Measurements from ENCODE around the gene SLC39A3.

SLC39A3 gene

DNA sequence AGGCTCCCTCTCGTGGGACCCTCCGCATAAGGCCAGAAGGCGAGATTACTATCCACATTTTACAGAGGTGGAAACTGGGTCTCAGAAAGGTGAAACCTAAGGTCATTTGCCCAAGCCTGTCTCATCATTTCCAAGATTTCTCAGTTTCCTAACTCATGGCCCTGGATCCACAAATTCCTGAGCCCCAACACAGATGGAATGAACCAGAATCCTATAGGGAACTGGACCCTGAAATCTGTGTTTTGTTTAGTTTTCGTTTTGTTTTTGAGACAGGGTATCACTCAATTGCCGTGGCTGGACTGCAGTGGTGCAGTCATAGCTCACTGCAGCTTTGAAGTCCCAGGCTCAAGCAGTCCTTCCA, 36.8 kb downstream of the SLC39A3 start:
- no peak for DNase-seq (ENCODE audit: low spot score)

DNA sequence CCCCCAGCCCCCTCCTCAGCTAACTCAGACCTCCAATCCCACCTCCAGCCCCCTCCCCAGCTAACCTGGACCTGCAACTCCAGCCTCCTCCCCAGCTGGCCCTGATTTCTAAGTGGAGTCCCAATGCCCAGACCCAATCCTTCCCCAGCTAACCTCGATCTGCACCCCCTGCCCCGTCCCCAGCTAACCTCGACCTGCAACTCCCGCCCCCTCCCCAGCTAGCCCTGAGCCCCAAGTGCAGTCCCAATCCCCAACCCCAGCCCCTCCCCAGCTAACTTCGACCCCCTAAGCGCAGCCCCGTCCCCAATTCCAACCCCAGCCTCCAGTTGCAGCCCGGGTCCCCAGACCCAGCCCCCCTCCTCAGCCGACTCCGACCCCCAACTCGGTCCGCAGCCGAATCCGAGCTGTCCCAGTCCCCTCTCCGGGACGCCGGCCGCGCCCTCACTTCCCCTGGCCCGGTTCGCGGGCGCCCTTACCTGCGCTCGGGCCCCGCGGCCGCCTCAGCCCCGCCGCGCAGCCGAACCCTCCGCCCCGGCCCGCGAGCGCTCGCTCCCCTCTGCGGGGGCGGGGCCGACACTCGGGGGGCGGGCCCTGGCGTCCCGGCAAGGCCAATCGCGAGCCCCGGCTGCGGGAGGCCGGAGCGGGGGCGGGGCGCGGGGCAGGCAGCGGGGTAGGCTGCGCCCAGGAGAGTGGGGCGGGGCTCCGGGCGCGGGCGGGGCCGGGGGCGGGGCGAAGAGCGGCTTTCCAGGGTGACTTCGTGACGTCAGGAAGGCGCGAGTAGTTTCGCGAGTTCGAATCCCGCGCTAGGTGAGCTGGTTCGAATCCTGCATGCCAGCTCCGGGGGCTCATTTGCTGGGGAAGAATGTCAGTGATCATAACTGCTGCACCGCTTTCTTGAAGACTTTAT, 37.4 kb downstream of the SLC39A3 start, which contains the start of gene GNG7:
TSS of gene GNG7 (minus strand) at position 525 of the 907 bp plus-strand sequence. CDS start 182,006 bp downstream, outside the sequence.
- DNase-seq (ENCODE audit: low spot score), result peak; percentile 94

DNA sequence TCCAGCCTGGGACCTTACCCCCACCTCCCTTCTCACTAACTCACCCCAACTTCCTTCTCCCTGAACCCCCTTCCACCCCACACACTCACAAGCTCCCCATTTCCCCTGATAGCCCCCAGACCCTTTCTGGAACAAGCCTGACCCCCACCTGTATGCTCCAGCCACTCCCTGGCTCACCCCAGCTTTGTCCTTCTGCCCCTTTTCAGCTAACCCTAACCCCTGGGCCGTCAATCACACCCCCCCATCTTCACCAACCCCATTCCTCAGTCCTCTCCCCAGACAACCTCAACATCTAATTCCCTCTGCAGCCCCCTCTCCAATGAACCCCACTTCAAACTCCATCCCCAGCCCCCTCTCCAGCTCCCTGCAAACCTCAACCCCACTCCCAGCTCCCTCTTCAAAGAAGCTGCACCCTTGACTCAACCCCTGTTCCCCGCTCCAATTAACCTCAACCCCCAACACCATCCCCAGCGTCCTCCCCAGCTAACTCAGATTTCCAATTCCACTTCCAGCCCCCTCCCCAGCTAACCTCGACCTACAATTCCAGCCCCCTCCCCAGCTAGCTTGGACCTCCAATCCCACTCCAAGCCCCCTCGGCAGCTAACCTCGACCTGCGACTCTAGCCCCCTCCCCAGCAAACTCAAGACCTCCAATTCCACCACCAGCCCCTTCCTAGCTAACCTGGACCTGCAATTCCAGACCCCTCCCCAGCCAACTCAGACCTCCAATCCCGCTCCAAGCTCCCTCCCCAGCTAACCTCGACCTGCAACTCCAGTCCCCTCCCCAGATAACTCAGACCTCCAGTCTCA, 38.3 kb downstream of the SLC39A3 start:
- no peak for DNase-seq (ENCODE audit: low spot score)

DNA sequence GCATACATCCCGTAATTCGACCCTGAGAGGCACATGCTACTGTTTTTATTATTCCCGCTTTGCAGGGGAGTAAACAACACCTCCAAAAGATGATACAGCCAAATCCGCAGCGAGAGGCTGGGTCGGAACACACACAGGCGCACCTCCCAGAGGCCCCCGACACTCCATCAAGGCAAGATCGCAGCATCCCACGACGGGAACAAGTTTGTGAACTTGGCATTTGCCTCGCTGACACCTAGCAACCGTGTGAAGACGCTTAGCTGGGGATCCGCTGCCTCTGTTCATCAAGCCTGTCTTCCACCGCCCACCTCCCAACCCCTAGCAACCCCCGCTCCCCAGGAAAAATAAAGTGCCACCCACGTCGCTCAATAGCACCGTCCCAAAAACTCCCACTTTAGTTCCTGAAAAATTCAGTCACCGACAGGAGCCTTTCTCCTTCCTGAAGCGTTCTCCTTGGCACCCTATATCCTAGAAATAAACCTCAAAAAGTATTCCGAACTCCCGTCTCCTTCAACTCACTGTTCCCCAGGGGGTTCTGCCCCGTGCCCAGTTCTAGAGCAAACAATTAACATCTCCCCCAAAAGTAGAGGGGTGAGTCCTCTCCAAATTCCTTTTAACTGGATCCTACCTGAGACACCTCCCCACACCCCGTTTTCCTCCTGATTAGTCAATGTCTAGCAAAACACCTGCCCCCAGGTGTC, 39.0 kb downstream of the SLC39A3 start:
- DNase-seq (ENCODE audit: low spot score), result peak; percentile 34

DNA sequence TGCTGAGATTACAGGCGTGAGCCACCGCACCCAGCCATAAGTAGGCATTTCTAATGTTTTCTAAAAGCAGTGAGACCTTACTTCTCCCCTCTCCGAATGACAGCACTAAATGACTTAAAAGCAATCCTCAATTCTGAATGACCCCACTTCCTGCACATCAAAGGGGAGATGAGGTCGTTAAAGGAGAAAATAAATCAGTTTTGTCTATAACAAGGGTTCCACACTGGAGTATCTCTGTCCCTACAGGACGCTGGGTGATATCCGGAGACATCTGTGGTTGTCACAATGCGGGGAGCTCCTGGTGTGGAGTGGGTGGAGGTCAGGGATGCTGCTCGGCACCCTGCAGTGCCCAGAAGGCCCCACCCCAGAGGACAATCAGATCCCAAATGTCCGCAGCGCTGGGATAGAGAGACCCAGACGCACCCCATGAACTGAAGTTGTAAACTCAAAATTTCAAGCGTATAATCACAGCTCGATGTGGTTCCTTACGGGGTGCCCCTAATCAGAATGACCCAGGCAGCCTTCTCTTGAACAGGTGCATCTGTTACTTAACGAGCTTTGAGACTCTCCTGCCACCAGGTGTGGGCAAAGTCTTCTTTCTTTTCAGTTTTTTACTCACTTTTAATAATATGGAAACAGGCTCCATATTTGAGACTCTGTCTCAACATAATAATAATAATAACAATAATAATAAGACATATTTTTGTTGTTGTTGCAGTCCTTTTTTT, 40.2 kb downstream of the SLC39A3 start:
- DNase-seq (ENCODE audit: low spot score), result no peak

DNA sequence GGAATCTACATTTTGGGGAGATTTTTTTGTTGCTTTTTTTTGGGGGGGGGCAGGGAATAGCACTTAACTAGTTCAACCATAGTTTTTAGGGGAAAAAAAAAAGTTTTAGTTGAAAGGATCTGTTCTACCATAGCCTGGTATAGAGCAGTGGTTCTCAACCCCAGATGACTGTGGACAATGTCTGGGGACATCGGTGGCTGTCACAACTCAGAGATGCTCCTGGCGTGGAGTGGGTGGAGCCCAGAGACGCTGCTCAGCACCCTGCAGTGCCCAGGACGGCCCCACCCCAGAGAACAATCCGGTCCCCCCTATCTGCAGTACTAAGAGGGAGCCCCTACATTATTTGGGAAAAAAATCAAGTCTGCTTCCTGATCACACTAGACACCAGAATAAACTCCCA, 45.6 kb downstream of the SLC39A3 start:
- DNase-seq (ENCODE audit: low spot score), result peak; percentile 70

DNA sequence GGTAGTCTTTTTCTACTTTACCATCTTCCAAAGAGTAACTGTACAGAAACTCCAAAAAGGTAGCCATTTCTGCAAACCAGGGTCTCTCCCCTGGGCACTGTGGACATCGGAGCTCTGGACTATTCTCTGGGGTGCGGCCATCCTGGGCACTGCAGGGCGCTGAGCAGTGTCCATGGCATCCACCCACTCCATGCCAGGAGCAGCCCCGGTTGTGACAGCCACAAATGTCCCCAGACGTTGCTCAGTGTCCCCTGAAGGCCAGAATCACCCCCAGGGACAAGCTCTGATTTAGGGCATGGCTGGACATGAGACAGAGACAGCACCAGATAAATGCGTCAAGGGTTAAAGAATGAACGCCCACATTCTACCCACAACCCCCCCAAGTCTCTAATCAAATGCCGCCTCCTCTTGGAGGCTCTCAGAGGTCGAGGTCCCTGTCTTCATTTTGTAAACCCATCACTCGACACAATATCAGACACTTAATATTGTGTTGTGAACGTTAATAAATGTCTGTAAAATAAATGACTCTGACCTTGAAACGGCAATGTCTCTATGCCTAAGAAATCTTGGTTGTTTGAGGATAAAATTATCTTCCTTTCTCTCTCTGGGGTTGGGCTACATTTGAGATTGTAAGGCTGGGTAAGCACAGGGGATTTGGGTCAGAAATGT, 46.2 kb downstream of the SLC39A3 start:
- DNase-seq (ENCODE audit: low spot score), result no peak

DNA sequence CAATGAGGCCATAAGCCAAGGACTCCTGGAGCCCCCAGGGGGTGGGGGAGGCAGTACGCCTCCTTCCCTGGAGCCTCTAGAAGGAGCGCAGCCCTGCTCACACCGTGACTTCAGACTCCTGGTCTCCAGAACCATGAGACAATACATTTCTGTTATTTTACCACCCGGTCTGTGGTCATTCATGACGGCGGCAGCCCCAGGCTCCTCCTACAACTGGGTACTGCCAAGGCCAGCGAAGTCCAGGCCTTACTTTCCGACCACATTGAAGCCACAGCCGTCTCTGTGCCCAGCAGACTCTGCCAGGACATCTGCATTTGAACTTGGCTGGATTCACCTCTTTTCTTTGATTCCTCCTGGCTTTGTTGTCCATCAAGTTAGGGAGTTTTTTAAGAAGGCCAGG, 47.9 kb downstream of the SLC39A3 start:
- DNase-seq (ENCODE audit: low spot score), result peak; percentile 95

DNA sequence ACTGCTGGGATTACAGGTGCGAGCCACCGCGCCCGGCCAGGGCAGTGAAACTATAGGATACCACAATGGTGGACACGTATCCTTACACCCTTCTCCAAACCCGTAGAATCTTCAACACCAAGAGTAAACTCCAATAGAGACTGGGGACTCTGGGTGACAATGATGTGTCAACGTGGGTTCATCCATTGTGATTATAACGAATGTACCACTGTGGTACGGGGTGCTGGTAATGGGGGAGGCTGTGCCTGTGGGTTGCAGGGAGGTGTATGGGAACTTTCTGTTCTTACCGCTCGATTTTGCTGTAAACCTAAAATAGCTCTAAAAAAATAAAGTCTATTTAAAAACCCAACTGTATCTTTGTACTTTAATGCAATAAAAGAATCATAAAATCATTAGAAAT, 49.0 kb downstream of the SLC39A3 start:
- no peak for DNase-seq (ENCODE audit: low spot score)

DNA sequence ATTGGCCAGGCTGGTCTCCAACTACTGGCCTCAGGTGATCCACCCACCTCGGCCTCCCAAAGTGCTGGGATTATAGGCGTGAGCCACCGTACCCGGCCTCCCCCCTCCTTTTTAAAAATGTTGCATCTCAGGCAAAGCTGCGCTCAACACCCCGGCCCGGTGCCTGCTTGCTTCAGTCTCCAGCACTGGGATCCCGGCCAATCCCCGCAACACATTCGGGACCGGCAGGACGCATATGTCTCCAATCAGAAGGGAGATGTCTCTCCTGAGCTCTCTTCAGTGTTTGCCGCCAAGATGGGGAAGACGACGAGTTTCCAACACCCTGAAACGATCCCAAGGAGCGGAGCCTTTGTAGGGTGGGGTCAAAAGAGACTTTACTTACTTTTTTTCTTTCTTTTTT, 53.5 kb downstream of the SLC39A3 start:
- DNase-seq (ENCODE audit: low spot score), result no peak

DNA sequence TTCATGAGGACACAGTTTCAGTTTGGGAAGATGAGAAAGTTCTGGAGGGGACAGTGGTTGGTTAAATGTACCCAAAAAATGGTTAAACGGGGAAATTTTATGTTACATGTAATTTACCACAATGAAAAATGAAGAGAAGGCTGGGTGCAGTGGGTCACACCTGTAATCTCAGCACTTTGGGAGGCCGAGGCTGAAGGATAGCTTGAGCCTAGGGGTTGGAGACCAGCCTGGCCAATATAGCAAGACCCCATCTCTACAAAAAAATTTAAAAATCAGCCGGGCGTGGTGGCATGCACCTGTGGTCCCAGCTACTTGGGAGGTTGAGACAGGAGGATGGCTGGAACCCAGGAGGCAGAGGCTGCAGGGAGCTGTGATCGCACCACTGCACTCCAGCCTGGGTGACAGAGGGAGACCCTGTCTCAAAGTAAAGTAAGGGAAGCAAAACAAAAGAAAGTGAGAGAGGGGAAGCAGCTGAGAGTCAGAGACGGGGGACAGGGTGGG, 54.6 kb downstream of the SLC39A3 start:
- no peak for DNase-seq (ENCODE audit: low spot score)

DNA sequence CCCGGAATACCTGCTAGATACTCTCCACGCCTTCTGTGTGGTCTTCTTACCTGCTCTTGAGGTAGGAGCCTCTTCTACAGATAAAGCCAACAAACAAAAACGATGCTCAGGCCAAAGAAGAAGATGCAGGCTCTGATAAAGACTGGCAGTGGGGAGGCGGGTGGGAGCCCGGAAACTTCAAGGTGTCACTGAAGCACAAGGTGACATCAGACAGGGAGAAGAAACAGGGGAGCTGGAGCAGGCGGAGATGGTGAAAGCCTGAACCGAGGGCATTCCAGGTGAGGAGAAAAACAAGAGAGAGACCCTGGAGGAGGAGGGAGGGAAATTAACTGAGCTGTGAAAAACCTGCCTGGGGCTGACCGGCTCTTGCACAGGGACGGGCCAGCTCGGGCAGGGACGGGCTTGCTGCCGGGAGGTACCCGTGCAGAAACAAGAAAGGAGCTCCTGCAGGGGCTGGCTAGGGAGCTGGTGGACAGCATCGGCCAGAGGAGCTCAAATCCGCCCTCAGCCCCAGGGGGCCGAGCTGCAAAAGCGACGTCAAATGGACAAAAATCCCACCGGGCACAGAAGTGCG, 56.3 kb downstream of the SLC39A3 start:
- no peak for DNase-seq (ENCODE audit: low spot score)
